Measurements from ENCODE around the gene OGFR.

OGFR gene

DNA sequence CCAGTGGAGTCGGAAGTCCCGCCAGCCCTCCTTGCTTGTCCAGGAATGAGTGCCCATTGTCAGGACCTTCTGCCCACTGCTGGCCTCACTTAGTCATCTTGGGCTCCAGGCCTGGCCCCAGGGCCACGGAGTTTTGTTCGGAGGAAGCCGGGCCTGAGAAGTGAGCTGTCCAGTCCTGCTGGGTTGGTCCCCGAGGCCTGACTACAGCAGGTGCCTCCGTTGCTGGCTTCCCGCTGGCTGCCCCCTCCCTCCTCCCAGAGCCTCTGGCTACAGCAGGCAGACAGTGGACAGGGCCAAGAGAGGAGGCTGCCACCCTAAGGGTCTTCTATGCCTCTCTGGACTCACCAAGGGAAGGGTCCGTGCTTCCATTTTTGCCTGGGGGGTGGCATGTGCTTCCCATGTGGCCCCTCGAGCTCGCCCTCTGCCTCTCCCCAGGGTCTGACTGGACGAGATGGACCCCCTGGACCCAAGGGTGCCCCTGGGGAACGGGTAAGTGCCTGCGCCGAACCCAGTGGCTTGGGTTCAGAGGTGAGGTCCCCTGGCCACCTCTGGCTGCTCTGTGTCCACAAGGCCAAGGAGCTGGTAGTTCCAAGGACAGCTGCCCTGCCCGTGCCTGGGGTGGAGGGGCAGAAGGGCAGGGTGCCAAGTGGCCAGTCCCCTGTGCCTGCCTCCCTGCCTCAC, 15.0 kb downstream of the OGFR start:
- no peaks in the 10 kb centered on the region for H3K36me3 Mint-ChIP-seq (ENCODE audit: low read depth)
- peaks cover 16% of the 10 kb centered on the region for H3K27me3 Mint-ChIP-seq
- H3K9me3 Mint-ChIP-seq, result no peaks in the 10 kb centered on the region
- H3K27ac Mint-ChIP-seq, result no peak overlapping the region
- H3K4me3 Mint-ChIP-seq, result no peak overlapping the region
- peaks cover 4% of the 10 kb centered on the region for H3K4me1 Mint-ChIP-seq (ENCODE audit: low read depth)

DNA sequence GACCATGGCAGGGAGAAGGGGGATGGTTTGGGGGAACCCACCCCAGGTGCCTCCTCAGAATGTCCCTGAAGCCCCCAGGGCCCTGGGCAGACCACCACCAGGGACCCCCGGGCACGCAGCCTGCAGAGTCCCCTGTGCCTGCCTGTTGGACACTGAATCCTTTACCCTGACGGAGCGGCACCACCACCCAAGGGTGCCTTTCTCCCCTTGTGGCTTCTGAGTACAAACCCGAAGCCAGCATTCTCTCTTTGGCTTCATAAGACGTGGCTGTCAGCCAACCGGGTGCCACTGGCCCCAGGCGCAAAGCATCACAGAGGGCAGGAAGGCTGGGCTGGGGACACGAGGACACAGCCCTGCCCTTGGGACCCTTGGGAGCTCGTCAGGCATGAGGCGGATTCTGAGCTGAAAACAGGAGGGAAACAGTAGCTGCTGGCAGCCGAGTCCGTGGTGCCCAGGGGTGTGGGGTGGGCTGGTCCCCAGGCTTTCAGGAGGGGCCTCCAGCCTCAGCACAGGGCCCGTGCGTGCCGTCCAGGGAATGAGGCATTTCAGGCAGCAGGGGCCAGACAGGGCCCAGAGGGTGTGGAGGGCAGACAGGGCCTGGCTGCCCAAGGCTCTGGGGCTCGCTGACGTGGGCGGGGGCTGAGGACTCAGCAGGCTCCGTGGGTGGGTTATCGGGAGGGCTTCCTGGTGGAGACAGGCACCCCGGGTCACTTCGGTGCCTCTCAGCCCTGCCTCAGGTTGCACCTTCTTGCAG, 15.8 kb downstream of the OGFR start:
- Mint-ChIP-seq H3K4me1 (ENCODE audit: low read depth) (peaks cover 4% of the 10 kb centered on the region), H3K9me3 (no peaks in the 10 kb centered on the region), H3K27me3 (peaks cover 12% of the 10 kb centered on the region), H3K27ac (no peak overlapping the region), H3K4me3 (no peak overlapping the region), H3K36me3 (ENCODE audit: low read depth) (no peaks in the 10 kb centered on the region)

- H3K4me3 Mint-ChIP-seq, result no peak overlapping the region
- peaks cover 5% of the 10 kb centered on the region for H3K27me3 Mint-ChIP-seq
- no peak overlapping the region for H3K27ac Mint-ChIP-seq
- H3K4me1 Mint-ChIP-seq (ENCODE audit: low read depth), result peaks cover 4% of the 10 kb centered on the region
- H3K36me3 Mint-ChIP-seq (ENCODE audit: low read depth), result no peaks in the 10 kb centered on the region
- H3K9me3 Mint-ChIP-seq, result no peaks in the 10 kb centered on the region
Observed at GRCh38 chr20:62820962-62821725, 16.5 kb downstream of the OGFR start.

DNA sequence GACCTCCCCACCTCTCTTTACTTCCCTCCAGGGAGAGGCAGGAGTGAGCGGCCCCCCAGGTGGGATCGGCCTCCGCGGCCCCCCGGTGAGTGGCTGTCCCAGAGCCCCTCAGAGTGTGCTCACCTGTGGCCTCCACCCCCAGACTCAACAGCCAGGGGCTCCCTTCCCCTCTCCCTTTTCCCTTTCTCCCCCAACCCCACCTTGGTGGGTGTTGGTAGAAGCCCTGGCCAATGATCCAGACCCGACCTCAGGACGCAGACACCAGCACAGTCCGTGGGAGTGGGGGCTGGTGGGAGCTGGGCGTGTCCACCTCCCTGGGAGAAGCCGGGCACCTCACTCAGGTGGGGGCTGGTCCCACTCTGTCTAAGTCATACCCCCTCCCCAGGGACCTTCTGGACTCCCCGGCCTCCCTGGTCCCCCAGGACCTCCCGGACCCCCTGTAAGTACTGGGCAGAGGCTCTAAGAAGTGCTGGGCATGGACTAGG, 17.1 kb downstream of the OGFR start:
- Mint-ChIP-seq H3K27me3 (peaks cover 5% of the 10 kb centered on the region), H3K4me3 (no peak overlapping the region), H3K27ac (no peak overlapping the region), H3K4me1 (ENCODE audit: low read depth) (peaks cover 4% of the 10 kb centered on the region), H3K36me3 (ENCODE audit: low read depth) (no peaks in the 10 kb centered on the region), H3K9me3 (no peaks in the 10 kb centered on the region)

DNA sequence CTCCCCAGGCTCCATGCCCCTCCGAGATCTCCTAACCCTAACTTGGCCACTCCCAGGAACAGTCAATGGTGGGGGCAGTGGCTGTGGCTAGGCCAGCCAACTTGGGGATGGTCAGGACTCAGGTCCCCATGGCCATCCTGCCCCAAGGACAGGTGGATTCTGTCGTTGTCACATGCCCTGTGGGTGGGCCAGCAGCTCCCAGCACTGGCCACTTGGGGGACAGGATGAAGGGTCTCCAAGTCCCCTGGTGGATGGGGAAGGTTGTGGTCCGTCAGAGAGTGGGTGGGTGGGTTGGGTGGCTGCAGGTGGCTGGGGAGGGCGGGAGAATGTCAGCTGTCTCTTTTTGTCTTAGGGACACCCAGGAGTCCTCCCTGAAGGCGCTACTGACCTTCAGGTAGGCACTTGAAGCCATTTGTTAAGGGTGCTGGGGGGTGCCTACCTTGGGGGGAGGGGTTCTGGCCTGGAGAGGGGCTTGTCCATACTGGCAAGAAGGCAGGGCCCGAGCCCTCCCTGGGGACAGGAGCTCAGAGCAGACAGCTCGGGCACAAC, 17.7 kb downstream of the OGFR start:
- H3K4me1 Mint-ChIP-seq (ENCODE audit: low read depth), result peaks cover 4% of the 10 kb centered on the region
- H3K4me3 Mint-ChIP-seq, result no peak overlapping the region
- H3K27me3 Mint-ChIP-seq, result peaks cover 5% of the 10 kb centered on the region
- no peak overlapping the region for H3K27ac Mint-ChIP-seq
- H3K36me3 Mint-ChIP-seq (ENCODE audit: low read depth), result no peaks in the 10 kb centered on the region
- H3K9me3 Mint-ChIP-seq, result no peaks in the 10 kb centered on the region

GRCh38 chr20:62822788-62823651, 18.4 kb downstream of the OGFR start:
- no peak overlapping the region for H3K27ac Mint-ChIP-seq
- H3K9me3 Mint-ChIP-seq, result no peaks in the 10 kb centered on the region
- peak overlapping the region; percentile 3 for H3K4me3 Mint-ChIP-seq
- peaks cover 4% of the 10 kb centered on the region for H3K4me1 Mint-ChIP-seq (ENCODE audit: low read depth)
- H3K27me3 Mint-ChIP-seq, result peaks cover 5% of the 10 kb centered on the region
- H3K36me3 Mint-ChIP-seq (ENCODE audit: low read depth), result no peaks in the 10 kb centered on the region

- H3K27ac Mint-ChIP-seq, result no peak overlapping the region
- H3K27me3 Mint-ChIP-seq, result no peaks in the 10 kb centered on the region
- H3K9me3 Mint-ChIP-seq, result no peaks in the 10 kb centered on the region
- no peak overlapping the region for H3K4me3 Mint-ChIP-seq
- no peaks in the 10 kb centered on the region for H3K36me3 Mint-ChIP-seq (ENCODE audit: low read depth)
- H3K4me1 Mint-ChIP-seq (ENCODE audit: low read depth), result peaks cover 4% of the 10 kb centered on the region
Observed at GRCh38 chr20:62823688-62824475, 19.2 kb downstream of the OGFR start.

DNA sequence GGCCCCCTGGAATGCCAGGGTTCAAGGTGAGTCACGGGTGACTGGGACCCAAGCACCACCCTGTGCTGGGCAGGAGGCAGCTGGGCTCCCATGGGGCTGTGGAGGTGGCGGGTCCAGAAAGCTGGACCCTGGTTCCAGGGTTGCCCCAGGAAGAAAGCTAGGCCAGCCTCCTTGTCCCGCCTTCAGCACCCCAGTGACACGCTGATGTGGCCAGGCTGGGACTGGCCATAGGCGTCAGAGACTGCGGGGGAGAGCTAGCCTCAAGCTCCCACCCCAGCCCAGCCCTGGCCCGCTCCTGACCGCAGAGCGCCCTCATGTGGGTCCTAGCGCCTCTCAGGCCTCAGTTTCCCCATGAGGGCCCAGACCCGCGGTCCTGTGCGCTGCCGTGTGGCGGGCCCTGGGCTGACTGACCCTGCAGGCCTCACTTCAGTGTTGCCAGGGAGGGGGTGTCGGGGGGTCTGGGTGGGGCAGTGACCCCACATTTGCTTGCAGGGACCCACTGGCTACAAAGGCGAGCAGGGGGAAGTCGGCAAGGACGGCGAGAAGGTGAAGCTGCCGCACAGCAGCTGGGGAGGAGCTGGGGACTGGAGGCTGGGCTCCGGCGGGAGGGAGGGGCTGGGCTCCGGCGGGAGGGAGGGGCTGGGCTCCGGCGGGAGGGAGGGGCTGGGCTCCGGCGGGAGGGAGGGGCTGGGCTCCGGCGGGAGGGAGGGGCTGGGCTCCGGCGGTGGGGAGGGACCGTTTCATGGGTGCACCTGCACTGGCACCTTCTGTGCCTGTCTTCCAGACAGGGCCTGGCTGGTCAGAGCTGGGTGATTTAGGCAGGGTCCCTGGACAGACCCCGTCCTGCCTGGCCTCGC, 20.1 kb downstream of the OGFR start:
- no peak overlapping the region for H3K27ac Mint-ChIP-seq
- H3K4me3 Mint-ChIP-seq, result peak overlapping the region; percentile 2
- peaks cover 4% of the 10 kb centered on the region for H3K4me1 Mint-ChIP-seq (ENCODE audit: low read depth)
- H3K27me3 Mint-ChIP-seq, result no peaks in the 10 kb centered on the region
- no peaks in the 10 kb centered on the region for H3K9me3 Mint-ChIP-seq
- no peaks in the 10 kb centered on the region for H3K36me3 Mint-ChIP-seq (ENCODE audit: low read depth)

- H3K4me1 Mint-ChIP-seq (ENCODE audit: low read depth), result peaks cover 4% of the 10 kb centered on the region
- no peak overlapping the region for H3K4me3 Mint-ChIP-seq
- H3K27me3 Mint-ChIP-seq, result no peaks in the 10 kb centered on the region
- H3K36me3 Mint-ChIP-seq (ENCODE audit: low read depth), result no peaks in the 10 kb centered on the region
- no peak overlapping the region for H3K27ac Mint-ChIP-seq
- no peaks in the 10 kb centered on the region for H3K9me3 Mint-ChIP-seq
Observed at GRCh38 chr20:62825333-62825985, 20.8 kb downstream of the OGFR start.

DNA sequence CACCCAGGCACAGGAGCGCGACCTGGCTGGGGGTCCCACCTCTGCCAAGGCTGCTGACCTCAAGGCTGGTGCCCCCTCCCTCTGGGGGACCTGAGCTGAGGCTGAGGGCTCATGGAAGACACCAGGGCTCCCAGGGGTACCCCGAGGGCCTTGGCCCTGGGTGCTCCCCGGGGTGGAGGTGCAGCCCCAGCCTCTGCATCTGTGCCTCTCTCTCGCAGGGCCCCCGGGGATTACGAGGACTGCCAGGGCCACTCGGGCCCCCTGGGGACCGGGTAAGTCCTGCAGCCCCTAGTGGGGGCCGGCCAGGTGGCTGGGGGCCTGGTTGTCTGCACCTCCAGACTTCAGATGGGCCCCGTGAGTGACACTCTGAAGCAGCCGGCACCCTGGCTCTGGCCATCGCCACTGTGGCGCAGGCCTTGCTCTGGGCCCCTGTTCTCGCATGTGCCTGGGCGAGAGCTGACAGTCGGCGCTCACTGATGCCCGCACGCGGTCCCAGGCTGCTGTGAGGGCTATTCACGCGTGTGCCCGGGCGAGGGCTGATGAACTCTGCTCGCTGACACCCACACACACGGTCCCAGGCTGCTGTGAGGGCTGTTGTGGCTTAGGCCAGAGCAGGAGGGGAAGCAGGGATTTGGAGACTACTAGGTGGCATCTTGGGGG, 21.5 kb downstream of the OGFR start:
- H3K4me3 Mint-ChIP-seq, result no peak overlapping the region
- no peaks in the 10 kb centered on the region for H3K36me3 Mint-ChIP-seq (ENCODE audit: low read depth)
- peaks cover 4% of the 10 kb centered on the region for H3K4me1 Mint-ChIP-seq (ENCODE audit: low read depth)
- no peaks in the 10 kb centered on the region for H3K27me3 Mint-ChIP-seq
- H3K9me3 Mint-ChIP-seq, result no peaks in the 10 kb centered on the region
- no peak overlapping the region for H3K27ac Mint-ChIP-seq

DNA sequence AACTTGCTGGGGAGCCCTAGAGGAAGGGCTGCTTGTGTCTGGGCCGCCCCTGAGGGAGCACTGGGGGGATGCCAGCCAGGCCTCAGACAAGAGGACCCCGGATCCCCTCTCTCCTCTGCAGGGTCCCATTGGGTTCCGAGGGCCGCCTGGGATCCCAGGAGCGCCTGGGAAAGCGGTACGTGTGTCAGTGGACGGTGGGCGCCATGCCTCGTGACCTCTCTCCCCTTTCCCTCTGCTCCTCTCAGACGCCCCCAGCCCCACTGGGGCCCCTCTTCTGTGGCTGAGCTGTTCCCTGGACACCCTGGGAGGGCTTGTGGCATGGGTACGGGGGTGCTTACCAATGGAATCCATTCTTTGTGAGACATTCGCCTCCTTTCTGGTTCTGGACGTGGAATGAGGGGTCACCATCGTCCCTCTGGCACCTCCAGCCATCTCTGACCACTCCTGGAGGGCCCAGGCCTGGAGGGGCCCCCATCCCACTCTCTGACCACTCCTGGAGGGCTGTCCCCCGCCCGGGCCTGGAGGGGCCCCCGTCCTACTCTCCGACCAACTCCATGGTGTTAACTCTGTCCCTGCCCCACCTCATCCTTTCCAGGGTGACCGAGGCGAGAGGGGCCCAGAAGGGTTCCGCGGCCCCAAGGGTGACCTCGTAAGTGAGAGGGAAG, 22.1 kb downstream of the OGFR start:
- no peak overlapping the region for H3K27ac Mint-ChIP-seq
- H3K4me1 Mint-ChIP-seq (ENCODE audit: low read depth), result peaks cover 7% of the 10 kb centered on the region
- no peaks in the 10 kb centered on the region for H3K27me3 Mint-ChIP-seq
- H3K9me3 Mint-ChIP-seq, result no peaks in the 10 kb centered on the region
- H3K36me3 Mint-ChIP-seq (ENCODE audit: low read depth), result no peaks in the 10 kb centered on the region
- no peak overlapping the region for H3K4me3 Mint-ChIP-seq

Data from stimulated activated naive CD8-positive, alpha-beta T cell treated with anti-CD3 and anti-CD28 coated beads, Interleukin-15, Interleukin-2, amounts not matched to agents 100 ng/mL and 50 ng/mL, for 24 hours (primary cell).